ENCODE data around the gene GNB5. TPM values are rescaled to one million over a fixed set of nuclear protein-coding genes. Genes with fewer than 3 reads are reported as not detected.
A peak's percentile ranks its signal among the peaks of the same experiment; 100 is the strongest.

Gene GNB5
- total RNA-seq, 1 donor from 2014 or later: 64.2 TPM

DNA sequence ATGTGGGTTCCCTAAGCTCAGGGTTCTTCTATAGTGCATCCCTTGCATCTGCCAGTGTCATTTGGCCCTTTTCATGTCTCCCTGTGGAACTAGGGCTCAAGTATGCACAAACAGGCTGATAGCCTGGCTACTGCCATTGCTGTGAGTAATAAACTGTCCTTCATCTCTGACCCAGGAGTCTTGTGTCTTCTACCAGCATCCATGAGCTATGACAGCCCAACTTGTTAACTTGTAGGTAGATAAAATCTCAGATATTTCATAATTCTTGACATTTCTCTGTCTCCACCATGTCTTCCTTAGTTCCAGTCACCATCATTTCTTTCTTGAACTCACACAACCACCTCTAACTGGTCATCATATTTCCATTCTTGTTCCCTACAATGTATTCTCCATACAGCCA is 59.1 kb downstream of the GNB5 start:
- POLR2A ChIA-PET: no interaction called here
- CTCF ChIA-PET: no interaction called here

DNA sequence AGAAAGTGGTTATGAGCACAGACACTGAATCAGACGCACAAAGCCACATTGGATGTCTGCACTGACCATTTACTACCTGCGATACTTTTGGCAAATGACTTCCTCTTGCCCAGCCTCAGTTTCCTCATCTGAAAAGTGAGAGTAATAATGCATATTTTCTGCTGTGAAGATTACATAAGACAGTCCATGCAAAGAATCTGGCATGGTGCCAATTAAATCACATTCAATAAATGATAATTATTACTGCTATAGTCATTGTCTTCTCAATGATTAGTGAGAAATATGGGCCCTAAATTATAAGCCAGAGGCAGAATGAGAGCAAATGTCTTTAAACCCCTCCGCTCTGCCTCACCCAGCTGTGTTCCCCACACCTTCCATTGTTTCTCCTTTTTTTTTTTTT is 62.6 kb downstream of the GNB5 start:
- ChIA-PET POLR2A (interaction anchor here (0.6 kb wide), 1 partner anchor 30 kb away, joined by 5 read pairs; no protein-coding TSS in a partner anchor), CTCF (no interaction called here)
- no peaks in the 10 kb centered on the region for H3K9me3 Mint-ChIP-seq
- ATAC-seq (ENCODE audit: low read depth) (no peak), DNase-seq (no peak)
- H3K36me3 Mint-ChIP-seq (ENCODE audit: low read depth): peaks cover 81% of the 10 kb centered on the region
- TF ChIP-seq, protein P1, sequence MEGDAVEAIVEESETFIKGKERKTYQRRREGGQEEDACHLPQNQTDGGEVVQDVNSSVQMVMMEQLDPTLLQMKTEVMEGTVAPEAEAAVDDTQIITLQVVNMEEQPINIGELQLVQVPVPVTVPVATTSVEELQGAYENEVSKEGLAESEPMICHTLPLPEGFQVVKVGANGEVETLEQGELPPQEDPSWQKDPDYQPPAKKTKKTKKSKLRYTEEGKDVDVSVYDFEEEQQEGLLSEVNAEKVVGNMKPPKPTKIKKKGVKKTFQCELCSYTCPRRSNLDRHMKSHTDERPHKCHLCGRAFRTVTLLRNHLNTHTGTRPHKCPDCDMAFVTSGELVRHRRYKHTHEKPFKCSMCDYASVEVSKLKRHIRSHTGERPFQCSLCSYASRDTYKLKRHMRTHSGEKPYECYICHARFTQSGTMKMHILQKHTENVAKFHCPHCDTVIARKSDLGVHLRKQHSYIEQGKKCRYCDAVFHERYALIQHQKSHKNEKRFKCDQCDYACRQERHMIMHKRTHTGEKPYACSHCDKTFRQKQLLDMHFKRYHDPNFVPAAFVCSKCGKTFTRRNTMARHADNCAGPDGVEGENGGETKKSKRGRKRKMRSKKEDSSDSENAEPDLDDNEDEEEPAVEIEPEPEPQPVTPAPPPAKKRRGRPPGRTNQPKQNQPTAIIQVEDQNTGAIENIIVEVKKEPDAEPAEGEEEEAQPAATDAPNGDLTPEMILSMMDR (IDR thresholded peaks at IDR 0.05): no peak
- intact Hi-C loops (cut with micrococcal nuclease): no loop called here
- no peaks in the 10 kb centered on the region for H3K27me3 Mint-ChIP-seq
- no peaks in the 10 kb centered on the region for H3K4me1 Mint-ChIP-seq
- no peak overlapping the region for H3K27ac Mint-ChIP-seq
- no peak overlapping the region for H3K4me3 Mint-ChIP-seq

More for the DNA sequence above, 59.1 kb downstream of the GNB5 start:
- no peak overlapping the region for H3K4me3 Mint-ChIP-seq
- peaks cover 15% of the 10 kb centered on the region for H3K4me1 Mint-ChIP-seq
- no peak for DNase-seq
- H3K36me3 Mint-ChIP-seq (ENCODE audit: low read depth): peaks cover 76% of the 10 kb centered on the region
- no peaks in the 10 kb centered on the region for H3K27me3 Mint-ChIP-seq
- intact Hi-C loops (cut with micrococcal nuclease): no loop called here
- H3K9me3 Mint-ChIP-seq: no peaks in the 10 kb centered on the region
- TF ChIP-seq, protein P1 (IDR thresholded peaks at IDR 0.05): no peak
- no peak for ATAC-seq (ENCODE audit: low read depth)
- H3K27ac Mint-ChIP-seq: peak overlapping the region; percentile 36

DNA sequence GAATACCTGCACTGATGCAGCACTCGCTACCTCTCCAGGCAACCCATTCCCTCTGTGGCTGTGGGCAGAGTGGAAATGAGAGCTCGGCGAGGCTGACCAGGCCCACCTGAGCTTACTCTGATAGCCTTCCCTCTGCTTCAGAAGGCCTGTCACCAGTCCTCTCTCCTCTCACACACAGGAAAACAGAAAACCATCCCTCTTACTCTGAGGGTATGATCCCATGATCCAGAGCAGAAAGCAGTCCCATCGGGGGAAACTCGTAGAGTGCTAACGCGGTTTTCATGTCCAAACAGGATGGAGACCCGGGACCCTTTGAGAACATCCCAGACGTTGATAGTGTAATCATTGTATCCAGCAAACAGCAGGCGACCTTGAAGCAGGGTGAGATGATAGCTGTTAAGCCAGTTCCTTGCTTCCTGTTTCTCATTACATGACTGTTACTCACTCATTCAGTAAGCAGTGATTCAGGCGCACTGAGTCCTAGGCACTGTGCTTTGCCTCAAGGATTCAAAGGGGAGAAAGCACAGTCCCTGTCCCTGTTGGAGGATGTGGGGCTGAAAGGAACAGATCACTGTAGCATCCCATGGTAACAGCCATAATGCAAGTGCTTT is 66.8 kb downstream of the GNB5 start:
- TF ChIP-seq, protein P1 (IDR thresholded peaks at IDR 0.05): no peak
- Mint-ChIP-seq H3K36me3 (ENCODE audit: low read depth) (peaks cover 68% of the 10 kb centered on the region), H3K4me3 (no peak overlapping the region), H3K27ac (no peak overlapping the region), H3K4me1 (no peaks in the 10 kb centered on the region), H3K27me3 (no peaks in the 10 kb centered on the region), H3K9me3 (no peaks in the 10 kb centered on the region)
- intact Hi-C loops (cut with micrococcal nuclease): no loop called here
- ChIA-PET CTCF (no interaction called here), POLR2A (no interaction called here)
- ATAC-seq (ENCODE audit: low read depth) (no peak), DNase-seq (no peak)

DNA sequence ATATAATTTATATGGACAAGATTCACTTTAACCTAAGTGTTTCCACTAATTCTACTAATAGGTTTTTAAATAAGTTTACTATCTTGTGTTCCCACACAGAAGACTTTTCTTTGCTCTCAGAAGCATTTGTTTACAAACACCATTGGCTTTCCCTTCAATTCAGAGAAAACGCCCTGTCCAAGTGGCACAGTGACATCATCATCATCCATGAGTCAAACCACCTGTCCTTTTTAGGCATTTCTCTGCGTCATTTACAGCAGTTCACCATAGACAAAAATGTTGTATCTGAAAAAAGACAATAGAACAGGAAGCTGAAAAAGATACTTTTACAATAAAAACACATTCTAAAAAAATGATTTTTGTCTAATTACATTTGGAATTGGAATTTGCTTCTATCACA is 69.3 kb downstream of the GNB5 start:
- ATAC-seq (ENCODE audit: low read depth) (no peak), DNase-seq (no peak)
- intact Hi-C loops (cut with micrococcal nuclease): no loop called here
- peaks cover 49% of the 10 kb centered on the region for H3K36me3 Mint-ChIP-seq (ENCODE audit: low read depth)
- TF ChIP-seq, protein P1 (IDR thresholded peaks at IDR 0.05): no peak
- no peaks in the 10 kb centered on the region for H3K4me1 Mint-ChIP-seq
- ChIA-PET POLR2A (interaction anchor here (1.1 kb wide), 1 partner anchor 7 kb away, joined by 3 read pairs; no protein-coding TSS in a partner anchor), CTCF (no interaction called here)
- H3K27me3 Mint-ChIP-seq: no peaks in the 10 kb centered on the region
- H3K27ac Mint-ChIP-seq: no peak overlapping the region
- H3K9me3 Mint-ChIP-seq: no peaks in the 10 kb centered on the region
- no peak overlapping the region for H3K4me3 Mint-ChIP-seq

DNA sequence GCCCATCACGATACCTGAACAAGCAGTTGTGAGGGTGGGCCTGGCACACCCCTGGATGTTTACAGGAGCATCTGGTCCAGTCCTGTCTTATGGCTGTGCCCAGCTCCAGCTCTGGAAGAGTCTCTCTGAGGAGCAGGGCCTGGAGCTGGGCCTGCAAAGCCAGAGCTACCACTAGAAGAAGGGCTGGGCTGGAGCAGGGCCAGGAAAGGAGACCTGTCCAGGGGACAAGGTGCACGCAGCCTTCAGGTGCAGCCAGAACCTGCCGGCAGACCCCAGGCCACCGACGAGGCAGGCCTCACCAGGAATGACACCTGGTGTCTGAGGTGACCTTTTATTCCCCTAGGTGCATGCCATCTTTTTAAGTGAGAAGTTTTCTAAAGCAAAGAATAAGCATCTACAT is 70.2 kb downstream of the GNB5 start:
- no peaks in the 10 kb centered on the region for H3K9me3 Mint-ChIP-seq
- no peak overlapping the region for H3K27ac Mint-ChIP-seq
- ChIA-PET POLR2A (no interaction called here), CTCF (no interaction called here)
- no peak for DNase-seq
- H3K4me1 Mint-ChIP-seq: no peaks in the 10 kb centered on the region
- TF ChIP-seq, protein P1 (IDR thresholded peaks at IDR 0.05): no peak
- H3K27me3 Mint-ChIP-seq: no peaks in the 10 kb centered on the region
- no peak for ATAC-seq (ENCODE audit: low read depth)
- intact Hi-C loops (cut with micrococcal nuclease): no loop called here
- peaks cover 45% of the 10 kb centered on the region for H3K36me3 Mint-ChIP-seq (ENCODE audit: low read depth)
- H3K4me3 Mint-ChIP-seq: no peak overlapping the region
